Prostate gland (tissue), 2 donors: ENCODE data around the gene COL9A3.

ENCODE experiments used
- CTCF ChIP-seq, 4 experiments: fragments of 200-600 bp in 2 of 4; fragments of 450-650 bp in 2 of 4; sonication (generic) in 2 of 4; IDR thresholded peaks; 1 replicate in 3 of 4; 2 replicates in 1 of 4; pipeline ENCODE4 v1.5.1; 2016 to 2019; ENCODE audit warnings: antibody characterized with exemption in 4 of 4, mild to moderate bottlenecking in 2 of 4, moderate library complexity in 2 of 4
- POLR2A ChIP-seq: fragments of 450-650 bp; IDR thresholded peaks from one replicate; pipeline ENCODE4 v1.6.1; 2016; ENCODE audit warnings: antibody characterized with exemption, mild to moderate bottlenecking
- POLR2AphosphoS5 ChIP-seq: sonication (generic); formaldehyde crosslinking; IDR thresholded peaks from one replicate; pipeline ENCODE4 v1.6.1; 2017; ENCODE audit warnings: antibody characterized with exemption

- TF ChIP-seq CTCF (IDR thresholded peaks at IDR 0.05) (no peak), POLR2A (no peak), POLR2AphosphoS5 (no peak)
Observed at GRCh38 chr20:62792182-62792939, 24.5 kb upstream of the COL9A3 start.
